ENCODE results near the gene NR1D1. TPM values are rescaled to one million over a fixed set of nuclear protein-coding genes. Genes with fewer than 3 reads are reported as not detected.

Gene NR1D1
- polyA plus RNA-seq, 1 of the 3 experiments (the other 2 are of a cell fraction), result 6.5 TPM

- H3K4me1 ChIP-seq (ENCODE audit: control insufficient read depth in 1 of 2, insufficient read depth in 2 of 2, low read depth in 1 of 2, low read length in 1 of 2), result peaks cover 6 to 19% of the 10 kb centered on the region in 2 experiments; a peak in 1 of 4 replicates
- ChIA-PET POLR2A (no interaction called here), CTCF (interaction anchor here (0.7 to 12.5 kb wide), 6 partner anchors 8 to 90 kb away, joined by 3 to 98 read pairs (median 7); no protein-coding TSS in a partner anchor)
- TF ChIP-seq ELF1 (IDR thresholded peaks at IDR 0.05) (no peak), FOSL2 (IDR thresholded peaks at IDR 0.05; ENCODE audit: borderline replicate concordance, low read depth) (no peak), MXI1 (IDR thresholded peaks at IDR 0.05; ENCODE audit: low read depth, low read length) (no peak), FOXJ3 (CRISPR knock-in tag; IDR thresholded peaks at IDR 0.05) (no peak), SIN3A (IDR thresholded peaks at IDR 0.05; ENCODE audit: borderline replicate concordance, low read depth, low read length) (no peak), RFX5 (IDR thresholded peaks at IDR 0.05; ENCODE audit: low read length) (no peak), RAD21 (IDR thresholded peaks at IDR 0.05; ENCODE audit: low read length) (no peak), SMC3 (IDR thresholded peaks at IDR 0.05; ENCODE audit: low read depth, low read length) (no peak), IRF3 (IDR thresholded peaks at IDR 0.05; ENCODE audit: low read depth, low read length) (no peak), PBX3 (IDR thresholded peaks at IDR 0.05) (no peak), NRF1 (IDR thresholded peaks at IDR 0.05; ENCODE audit: low read depth, low read length) (no peak), TEAD4 (IDR thresholded peaks at IDR 0.05; ENCODE audit: borderline replicate concordance, insufficient read depth) (no peak), NFIC (IDR thresholded peaks at IDR 0.05; ENCODE audit: borderline replicate concordance) (no peak), TCF12 (IDR thresholded peaks at IDR 0.05) (no peak), JUND (IDR thresholded peaks at IDR 0.05) (no peak), EZH2phosphoT487 (IDR thresholded peaks at IDR 0.05; ENCODE audit: borderline replicate concordance, low read depth) (no peak), CHD2 (IDR thresholded peaks at IDR 0.05; ENCODE audit: low read length, partially characterized antibody) (no peak), RXRA (IDR thresholded peaks at IDR 0.05; ENCODE audit: borderline replicate concordance, low read depth) (no peak), TAF1 (IDR thresholded peaks at IDR 0.05; ENCODE audit: borderline replicate concordance, low read depth, low read length) (no peak)
- TF ChIP-seq, protein P1, sequence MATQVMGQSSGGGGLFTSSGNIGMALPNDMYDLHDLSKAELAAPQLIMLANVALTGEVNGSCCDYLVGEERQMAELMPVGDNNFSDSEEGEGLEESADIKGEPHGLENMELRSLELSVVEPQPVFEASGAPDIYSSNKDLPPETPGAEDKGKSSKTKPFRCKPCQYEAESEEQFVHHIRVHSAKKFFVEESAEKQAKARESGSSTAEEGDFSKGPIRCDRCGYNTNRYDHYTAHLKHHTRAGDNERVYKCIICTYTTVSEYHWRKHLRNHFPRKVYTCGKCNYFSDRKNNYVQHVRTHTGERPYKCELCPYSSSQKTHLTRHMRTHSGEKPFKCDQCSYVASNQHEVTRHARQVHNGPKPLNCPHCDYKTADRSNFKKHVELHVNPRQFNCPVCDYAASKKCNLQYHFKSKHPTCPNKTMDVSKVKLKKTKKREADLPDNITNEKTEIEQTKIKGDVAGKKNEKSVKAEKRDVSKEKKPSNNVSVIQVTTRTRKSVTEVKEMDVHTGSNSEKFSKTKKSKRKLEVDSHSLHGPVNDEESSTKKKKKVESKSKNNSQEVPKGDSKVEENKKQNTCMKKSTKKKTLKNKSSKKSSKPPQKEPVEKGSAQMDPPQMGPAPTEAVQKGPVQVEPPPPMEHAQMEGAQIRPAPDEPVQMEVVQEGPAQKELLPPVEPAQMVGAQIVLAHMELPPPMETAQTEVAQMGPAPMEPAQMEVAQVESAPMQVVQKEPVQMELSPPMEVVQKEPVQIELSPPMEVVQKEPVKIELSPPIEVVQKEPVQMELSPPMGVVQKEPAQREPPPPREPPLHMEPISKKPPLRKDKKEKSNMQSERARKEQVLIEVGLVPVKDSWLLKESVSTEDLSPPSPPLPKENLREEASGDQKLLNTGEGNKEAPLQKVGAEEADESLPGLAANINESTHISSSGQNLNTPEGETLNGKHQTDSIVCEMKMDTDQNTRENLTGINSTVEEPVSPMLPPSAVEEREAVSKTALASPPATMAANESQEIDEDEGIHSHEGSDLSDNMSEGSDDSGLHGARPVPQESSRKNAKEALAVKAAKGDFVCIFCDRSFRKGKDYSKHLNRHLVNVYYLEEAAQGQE (IDR thresholded peaks at IDR 0.05; ENCODE audit: low read depth, low read length), result no peak
- no peak overlapping the region for H3K4me2 ChIP-seq
- no peak for DNase-seq
- no peak overlapping the region for H2AFZ ChIP-seq (ENCODE audit: low read depth)
- H4K20me1 ChIP-seq (ENCODE audit: insufficient read depth), result no peaks in the 10 kb centered on the region
- no peak overlapping the region for H3K27ac ChIP-seq (ENCODE audit: low read depth in 2 of 2, low read length in 1 of 2)
- H3K36me3 ChIP-seq (replicated peaks in 1 of 2; ENCODE audit: control insufficient read depth in 1 of 2, insufficient read depth in 2 of 2, low read length in 1 of 2), result no peaks in the 10 kb centered on the region
- H3F3A ChIP-seq (replicated peaks; ENCODE audit: insufficient read depth), result peaks cover 3% of the 10 kb centered on the region
- H3K9me2 ChIP-seq, result no peaks in the 10 kb centered on the region
- peaks cover 12% of the 10 kb centered on the region for H3K79me2 ChIP-seq (ENCODE audit: insufficient read depth)
- H3K9ac ChIP-seq, result no peak overlapping the region
- no peak overlapping the region for H3K4me3 ChIP-seq (ENCODE audit: low read depth in 2 of 2, low read length in 1 of 2)
- H3K9me3 ChIP-seq, result no peaks in the 10 kb centered on the region
- WGBS (ENCODE audit: low lambda C conversion rate), result 85% methylated on average over 2 of the region's 2 CpGs
- no peaks in the 10 kb centered on the region for H3K27me3 ChIP-seq (ENCODE audit: insufficient read depth)
These were observed 3.3 kb upstream of the NR1D1 start for GRCh38 chr17:40103688-40104087.
